ENCODE results near the gene EHD1. TPM values are rescaled to one million over a fixed set of nuclear protein-coding genes. Genes with fewer than 3 reads are reported as not detected.

Gene EHD1
- polyA plus RNA-seq, 1 donor (not counting 4 experiments of a cell fraction or from before 2014, with no cell fraction given): 73.9 TPM

GRCh38 chr11:64872790-64873488 lies 5.5 kb downstream of the EHD1 start:
- H3K4me2 ChIP-seq (ENCODE audit: control insufficient read depth, extremely low read depth, insufficient read depth, low read depth, low read length): no peak overlapping the region
- TF ChIP-seq, protein P1, sequence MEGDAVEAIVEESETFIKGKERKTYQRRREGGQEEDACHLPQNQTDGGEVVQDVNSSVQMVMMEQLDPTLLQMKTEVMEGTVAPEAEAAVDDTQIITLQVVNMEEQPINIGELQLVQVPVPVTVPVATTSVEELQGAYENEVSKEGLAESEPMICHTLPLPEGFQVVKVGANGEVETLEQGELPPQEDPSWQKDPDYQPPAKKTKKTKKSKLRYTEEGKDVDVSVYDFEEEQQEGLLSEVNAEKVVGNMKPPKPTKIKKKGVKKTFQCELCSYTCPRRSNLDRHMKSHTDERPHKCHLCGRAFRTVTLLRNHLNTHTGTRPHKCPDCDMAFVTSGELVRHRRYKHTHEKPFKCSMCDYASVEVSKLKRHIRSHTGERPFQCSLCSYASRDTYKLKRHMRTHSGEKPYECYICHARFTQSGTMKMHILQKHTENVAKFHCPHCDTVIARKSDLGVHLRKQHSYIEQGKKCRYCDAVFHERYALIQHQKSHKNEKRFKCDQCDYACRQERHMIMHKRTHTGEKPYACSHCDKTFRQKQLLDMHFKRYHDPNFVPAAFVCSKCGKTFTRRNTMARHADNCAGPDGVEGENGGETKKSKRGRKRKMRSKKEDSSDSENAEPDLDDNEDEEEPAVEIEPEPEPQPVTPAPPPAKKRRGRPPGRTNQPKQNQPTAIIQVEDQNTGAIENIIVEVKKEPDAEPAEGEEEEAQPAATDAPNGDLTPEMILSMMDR (optimal IDR thresholded peaks at IDR 0.05 in 1 of 3, IDR thresholded peaks at IDR 0.05 in 1 of 3, conservative IDR thresholded peaks at IDR 0.05 in 1 of 3; ENCODE audit: extremely low read depth in 1 of 3, insufficient read depth in 2 of 3, low read length in 3 of 3): no peak
- no peaks in the 10 kb centered on the region for H3K9me3 ChIP-seq (ENCODE audit: control insufficient read depth, low read depth, low read length)
- H3K36me3 ChIP-seq (ENCODE audit: control insufficient read depth in 2 of 2, extremely low read depth in 1 of 2, insufficient read depth in 2 of 2, low read length in 2 of 2): peaks cover 25 to 52% of the 10 kb centered on the region in 2 experiments
- H3K27ac ChIP-seq (ENCODE audit: control insufficient read depth, insufficient read depth, low read length): no peak overlapping the region
- no peak for DNase-seq (ENCODE audit: low read depth, low spot score)
- no peak overlapping the region for H3K4me3 ChIP-seq (ENCODE audit: control insufficient read depth in 2 of 3, extremely low read depth in 1 of 3, insufficient read depth in 2 of 3, low read depth in 1 of 3, low read length in 3 of 3)
- peaks cover 11% of the 10 kb centered on the region for H3K9me1 ChIP-seq (ENCODE audit: control insufficient read depth, extremely low read depth, insufficient read depth, low read length)
- H3K79me2 ChIP-seq (ENCODE audit: control insufficient read depth, insufficient read depth, low read length): peaks cover 80% of the 10 kb centered on the region
- H3K4me1 ChIP-seq (ENCODE audit: control insufficient read depth, extremely low read depth, insufficient read depth, low read length): peaks cover 60% of the 10 kb centered on the region
- no peak overlapping the region for H3K9ac ChIP-seq (ENCODE audit: control insufficient read depth, extremely low read depth, insufficient read depth, low read length)
- H2AFZ ChIP-seq (ENCODE audit: control insufficient read depth, low read length): no peak overlapping the region
- no peak for FAIRE-seq
- H4K20me1 ChIP-seq (ENCODE audit: control insufficient read depth, extremely low read depth, insufficient read depth, low read length): peaks cover 32% of the 10 kb centered on the region
- no peaks in the 10 kb centered on the region for H3K27me3 ChIP-seq (ENCODE audit: control insufficient read depth, extremely low read depth, insufficient read depth, low read length)
- dilution Hi-C loops (cut with MboI; ENCODE audit: extremely low pct_ligation_motif_present, low sequenced_read_pairs): no loop called here

DNA sequence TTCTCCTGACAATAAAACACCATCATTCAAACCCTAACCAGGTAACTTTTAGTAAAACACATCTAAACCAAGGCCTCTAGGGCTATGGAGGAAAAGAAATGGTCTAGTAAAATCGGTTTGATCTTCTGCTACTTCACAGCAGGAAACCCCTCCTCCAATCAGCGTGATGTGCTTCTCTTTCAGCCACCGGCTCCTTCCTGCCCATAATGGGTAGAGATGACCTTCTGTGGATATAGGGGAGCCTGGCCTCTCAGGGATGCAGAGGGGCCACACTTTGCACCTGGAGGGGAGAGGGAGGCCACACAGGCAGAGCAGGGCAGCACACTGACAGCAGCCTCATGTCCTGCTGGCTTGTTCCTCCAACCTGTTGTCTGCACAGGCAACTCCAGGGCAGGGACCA lies 6.9 kb downstream of the EHD1 start:
- Histone ChIP-seq H3K27me3 (ENCODE audit: control insufficient read depth, extremely low read depth, insufficient read depth, low read length) (no peaks in the 10 kb centered on the region), H4K20me1 (ENCODE audit: control insufficient read depth, extremely low read depth, insufficient read depth, low read length) (peaks cover 27% of the 10 kb centered on the region), H3K9me1 (ENCODE audit: control insufficient read depth, extremely low read depth, insufficient read depth, low read length) (peaks cover 14% of the 10 kb centered on the region), H3K4me3 (ENCODE audit: control insufficient read depth in 2 of 3, extremely low read depth in 1 of 3, insufficient read depth in 2 of 3, low read depth in 1 of 3, low read length in 3 of 3) (no peak overlapping the region), H3K27ac (ENCODE audit: control insufficient read depth, insufficient read depth, low read length) (no peak overlapping the region), H3K9ac (ENCODE audit: control insufficient read depth, extremely low read depth, insufficient read depth, low read length) (no peak overlapping the region), H3K9me3 (ENCODE audit: control insufficient read depth, low read depth, low read length) (no peaks in the 10 kb centered on the region), H3K4me2 (ENCODE audit: control insufficient read depth, extremely low read depth, insufficient read depth, low read depth, low read length) (no peak overlapping the region), H3K36me3 (ENCODE audit: control insufficient read depth in 2 of 2, extremely low read depth in 1 of 2, insufficient read depth in 2 of 2, low read length in 2 of 2) (peaks cover 25 to 60% of the 10 kb centered on the region in 2 experiments), H3K79me2 (ENCODE audit: control insufficient read depth, insufficient read depth, low read length) (peaks cover 79% of the 10 kb centered on the region), H2AFZ (ENCODE audit: control insufficient read depth, low read length) (no peak overlapping the region), H3K4me1 (ENCODE audit: control insufficient read depth, extremely low read depth, insufficient read depth, low read length) (peaks cover 66% of the 10 kb centered on the region)
- TF ChIP-seq, protein P1 (optimal IDR thresholded peaks at IDR 0.05 in 1 of 3, IDR thresholded peaks at IDR 0.05 in 1 of 3, conservative IDR thresholded peaks at IDR 0.05 in 1 of 3; ENCODE audit: extremely low read depth in 1 of 3, insufficient read depth in 2 of 3, low read length in 3 of 3): no peak
- no peak for TF ChIP-seq EZH2 (IDR thresholded peaks at IDR 0.05; ENCODE audit: low read length)
- dilution Hi-C loops (cut with MboI; ENCODE audit: extremely low pct_ligation_motif_present, low sequenced_read_pairs): no loop called here
- DNase-seq (ENCODE audit: low read depth, low spot score) (no peak), FAIRE-seq (no peak)
